Measurements from ENCODE around the gene CHRNA5.

The CHRNA5 gene

DNA sequence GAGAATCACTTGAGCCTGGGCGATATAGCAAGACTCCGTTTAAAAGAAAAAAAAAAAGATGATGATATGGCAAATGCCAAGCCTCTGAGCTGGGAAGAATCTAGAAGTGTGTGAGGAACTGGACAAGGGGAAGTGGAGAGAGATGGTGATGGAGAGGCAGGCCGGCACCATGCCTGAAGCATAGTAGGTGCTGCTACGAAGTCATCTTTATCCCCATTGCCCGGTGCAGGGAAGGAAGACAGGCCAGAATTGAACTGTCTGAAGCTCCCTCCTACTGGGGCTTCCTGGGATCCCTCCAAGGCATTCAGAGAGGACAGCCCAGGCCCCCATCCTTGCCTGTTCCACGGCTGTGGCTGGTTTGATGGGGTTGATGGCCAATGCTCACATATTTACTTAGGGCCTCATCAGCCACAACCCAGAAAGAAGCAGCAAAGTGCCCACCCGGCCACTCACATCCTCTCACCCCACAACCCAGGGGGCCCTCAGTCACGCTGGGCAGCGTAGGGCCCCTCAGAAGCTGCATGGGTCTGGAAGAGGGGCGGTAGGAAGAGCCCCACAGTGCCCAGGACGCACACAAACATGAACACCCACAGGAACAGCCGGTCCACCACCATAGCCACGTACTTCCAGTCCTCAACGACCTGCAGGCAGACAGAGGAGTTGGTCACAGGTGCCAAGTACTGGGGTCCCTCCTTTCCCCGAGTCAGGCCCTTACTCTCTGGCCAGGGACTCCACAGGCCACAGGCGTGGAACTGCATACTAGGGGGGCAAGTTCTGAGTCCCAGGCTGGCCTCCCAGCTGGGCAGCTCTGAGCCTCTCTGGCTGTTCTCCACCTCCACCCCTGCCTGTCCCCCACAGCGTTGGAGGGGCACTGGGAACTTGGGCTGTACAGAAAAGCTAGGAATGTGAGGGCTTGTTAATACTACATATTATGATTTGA is 59.6 kb downstream of the CHRNA5 start:
- Histone ChIP-seq H3K4me3 (replicated peaks; ENCODE audit: low read depth, low read length) (no peak overlapping the region), H3K36me3 (ENCODE audit: control insufficient read depth, insufficient read depth, low read length) (no peaks in the 10 kb centered on the region), H3K27me3 (replicated peaks; ENCODE audit: control insufficient read depth, insufficient read depth, low read length) (peaks cover 2% of the 10 kb centered on the region)
- TF ChIP-seq, protein P1, sequence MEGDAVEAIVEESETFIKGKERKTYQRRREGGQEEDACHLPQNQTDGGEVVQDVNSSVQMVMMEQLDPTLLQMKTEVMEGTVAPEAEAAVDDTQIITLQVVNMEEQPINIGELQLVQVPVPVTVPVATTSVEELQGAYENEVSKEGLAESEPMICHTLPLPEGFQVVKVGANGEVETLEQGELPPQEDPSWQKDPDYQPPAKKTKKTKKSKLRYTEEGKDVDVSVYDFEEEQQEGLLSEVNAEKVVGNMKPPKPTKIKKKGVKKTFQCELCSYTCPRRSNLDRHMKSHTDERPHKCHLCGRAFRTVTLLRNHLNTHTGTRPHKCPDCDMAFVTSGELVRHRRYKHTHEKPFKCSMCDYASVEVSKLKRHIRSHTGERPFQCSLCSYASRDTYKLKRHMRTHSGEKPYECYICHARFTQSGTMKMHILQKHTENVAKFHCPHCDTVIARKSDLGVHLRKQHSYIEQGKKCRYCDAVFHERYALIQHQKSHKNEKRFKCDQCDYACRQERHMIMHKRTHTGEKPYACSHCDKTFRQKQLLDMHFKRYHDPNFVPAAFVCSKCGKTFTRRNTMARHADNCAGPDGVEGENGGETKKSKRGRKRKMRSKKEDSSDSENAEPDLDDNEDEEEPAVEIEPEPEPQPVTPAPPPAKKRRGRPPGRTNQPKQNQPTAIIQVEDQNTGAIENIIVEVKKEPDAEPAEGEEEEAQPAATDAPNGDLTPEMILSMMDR (IDR thresholded peaks at IDR 0.05; ENCODE audit: insufficient read depth, low read length, poor library complexity, severe bottlenecking) = no peak
- DNase-seq (ENCODE audit: extremely low read depth, insufficient read length) = no peak

DNA sequence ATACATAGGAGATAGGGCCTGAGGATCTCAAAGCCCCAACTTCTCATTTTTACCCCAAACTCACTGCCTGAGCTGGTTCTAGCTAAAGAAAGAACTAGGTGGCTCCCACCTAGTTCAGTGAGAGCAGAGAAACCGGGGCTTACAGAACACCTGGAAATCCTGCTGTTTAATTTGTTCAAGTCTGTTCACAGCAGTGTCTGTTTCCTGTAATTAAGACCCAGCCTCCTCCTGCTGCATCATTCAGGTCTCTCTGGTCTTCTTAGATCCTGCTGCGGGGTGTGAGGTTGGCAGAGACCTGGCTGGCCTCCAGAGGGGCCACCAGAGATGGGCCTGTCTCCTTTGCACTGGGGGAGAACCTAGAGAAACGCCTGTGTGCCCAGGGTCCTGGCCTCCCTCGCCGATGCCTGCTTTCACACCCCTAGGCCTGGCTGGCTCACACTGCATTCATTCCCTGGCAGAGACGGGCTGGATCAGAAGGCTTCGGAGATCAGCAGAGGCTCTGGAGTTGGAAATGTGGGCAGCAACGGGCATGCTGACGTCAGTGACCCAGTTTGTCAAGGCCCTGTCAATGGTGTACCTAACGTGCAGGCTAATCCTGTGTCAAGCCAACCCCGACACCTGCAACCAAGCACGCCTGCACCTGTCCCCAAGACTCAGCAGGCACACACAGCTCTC is 60.4 kb downstream of the CHRNA5 start:
- DNase-seq (ENCODE audit: extremely low read depth, insufficient read length) = no peak
- no peak overlapping the region for H3K4me3 ChIP-seq (replicated peaks; ENCODE audit: low read depth, low read length)

DNA sequence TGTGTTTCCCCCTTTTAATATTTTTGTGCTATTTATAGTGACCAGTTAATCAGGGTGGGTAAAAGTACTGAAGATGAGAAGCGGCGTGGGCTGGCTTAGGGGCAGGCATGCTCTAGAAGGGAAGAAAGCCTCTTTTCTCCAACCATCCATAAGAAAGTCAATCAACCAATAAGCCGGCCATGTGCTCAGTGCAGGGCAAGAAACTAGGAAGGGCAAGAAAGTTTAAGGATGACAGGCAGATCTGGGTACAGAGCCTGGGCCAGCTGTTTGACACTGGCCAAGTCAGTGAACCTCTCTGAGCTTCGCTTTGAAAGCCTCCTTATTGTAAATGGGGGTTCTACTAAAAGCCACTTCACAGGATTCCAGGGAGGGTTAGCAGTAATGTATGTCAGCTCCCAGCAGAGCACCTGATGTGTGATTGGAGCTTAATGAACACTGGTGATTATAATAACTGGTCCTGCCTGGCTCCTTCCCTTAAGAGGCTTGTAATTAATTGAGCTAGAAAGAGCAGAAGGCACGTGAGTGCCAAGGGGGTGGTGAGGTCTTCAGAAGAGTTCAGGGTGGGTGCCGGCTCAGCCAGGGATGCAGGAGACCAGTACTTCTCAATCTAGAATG is 61.2 kb downstream of the CHRNA5 start:
- Histone ChIP-seq H3K27me3 (replicated peaks; ENCODE audit: control insufficient read depth, insufficient read depth, low read length) (peaks cover 2% of the 10 kb centered on the region), H3K36me3 (ENCODE audit: control insufficient read depth, insufficient read depth, low read length) (no peaks in the 10 kb centered on the region), H3K4me3 (replicated peaks; ENCODE audit: low read depth, low read length) (no peak overlapping the region)
- no peak for DNase-seq (ENCODE audit: extremely low read depth, insufficient read length)
- TF ChIP-seq, protein P1 (IDR thresholded peaks at IDR 0.05; ENCODE audit: insufficient read depth, low read length, poor library complexity, severe bottlenecking) = no peak

More for the DNA sequence above, 60.4 kb downstream of the CHRNA5 start:
- no peaks in the 10 kb centered on the region for H3K36me3 ChIP-seq (ENCODE audit: control insufficient read depth, insufficient read depth, low read length)
- peaks cover 2% of the 10 kb centered on the region for H3K27me3 ChIP-seq (replicated peaks; ENCODE audit: control insufficient read depth, insufficient read depth, low read length)
- TF ChIP-seq, protein P1 (IDR thresholded peaks at IDR 0.05; ENCODE audit: insufficient read depth, low read length, poor library complexity, severe bottlenecking) = no peak

DNA sequence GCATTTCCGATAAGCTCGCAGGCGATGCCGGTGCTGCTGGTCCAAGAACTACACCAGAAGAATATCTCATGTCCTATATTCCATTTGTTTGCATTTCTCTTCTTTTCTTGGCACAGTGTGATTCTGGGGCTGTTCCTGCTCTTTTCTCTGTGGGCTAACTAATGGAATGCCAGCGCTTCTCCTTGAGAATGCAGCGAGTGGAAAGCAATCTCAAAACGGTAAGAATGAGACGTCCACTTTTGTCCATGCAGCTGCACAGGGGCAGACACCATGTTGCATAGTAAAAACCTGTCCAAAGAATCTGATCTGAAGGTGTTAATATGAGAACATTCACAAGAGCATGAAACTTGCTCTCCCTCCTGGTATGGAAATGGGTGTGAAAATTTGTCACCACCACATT is 62.0 kb downstream of the CHRNA5 start:
- Histone ChIP-seq H3K27me3 (replicated peaks; ENCODE audit: control insufficient read depth, insufficient read depth, low read length) (peaks cover 2% of the 10 kb centered on the region), H3K4me3 (replicated peaks; ENCODE audit: low read depth, low read length) (no peak overlapping the region), H3K36me3 (ENCODE audit: control insufficient read depth, insufficient read depth, low read length) (no peaks in the 10 kb centered on the region)
- TF ChIP-seq, protein P1 (IDR thresholded peaks at IDR 0.05; ENCODE audit: insufficient read depth, low read length, poor library complexity, severe bottlenecking) = no peak
- DNase-seq (ENCODE audit: extremely low read depth, insufficient read length) = no peak

DNA sequence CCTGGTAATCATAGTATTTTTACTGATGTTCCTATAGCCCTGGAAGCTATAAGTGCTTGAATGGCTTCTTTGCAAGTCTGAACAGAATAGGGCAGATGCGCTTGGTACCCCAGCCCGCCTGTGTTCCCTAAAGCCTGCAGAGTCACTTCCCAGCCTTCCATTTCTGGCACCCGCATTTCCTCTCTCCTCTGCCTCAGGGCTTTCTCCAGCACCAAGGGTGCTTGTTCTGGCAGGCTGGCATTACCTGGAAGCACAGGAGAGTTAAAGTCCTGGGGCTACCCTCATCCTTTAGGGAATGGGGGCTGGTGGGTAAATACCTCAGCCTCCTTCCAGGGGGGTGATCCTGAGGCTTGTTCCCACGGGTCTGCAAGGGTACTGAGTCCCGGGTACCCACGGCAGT is 62.9 kb downstream of the CHRNA5 start:
- TF ChIP-seq, protein P1 (IDR thresholded peaks at IDR 0.05; ENCODE audit: insufficient read depth, low read length, poor library complexity, severe bottlenecking) = no peak
- Histone ChIP-seq H3K36me3 (ENCODE audit: control insufficient read depth, insufficient read depth, low read length) (no peaks in the 10 kb centered on the region), H3K27me3 (replicated peaks; ENCODE audit: control insufficient read depth, insufficient read depth, low read length) (peaks cover 2% of the 10 kb centered on the region), H3K4me3 (replicated peaks; ENCODE audit: low read depth, low read length) (no peak overlapping the region)
- DNase-seq (ENCODE audit: extremely low read depth, insufficient read length) = no peak
